Ovary (tissue), 9 donors: ENCODE results near the gene FGFR4. TPM values are rescaled to one million over a fixed set of nuclear protein-coding genes. Genes with fewer than 3 reads are reported as not detected.

ENCODE experiments used
- DNase-seq, 5 donors: peaks; one replicate each; pipeline ENCODE4 v3.0.0-alpha.2; 2019 to 2020
- H3K27ac ChIP-seq, 2 donors: fragments of 200-600 bp; one replicate each; pipeline versions ENCODE4 v1.5.1 to v1.8.0; 2019 to 2022
- H3K27me3 ChIP-seq: fragments of 200-600 bp; one replicate; pipeline ENCODE4 v1.8.0; 2022
- H3K36me3 ChIP-seq: fragments of 200-600 bp; sonication (generic); one replicate; pipeline ENCODE4 v1.5.1; 2019
- H3K4me1 ChIP-seq: one replicate; pipeline ENCODE4 v1.8.1; 2013; ENCODE audit warnings: mild to moderate bottlenecking, moderate library complexity; ENCODE audit not compliant: insufficient read depth
- H3K4me3 ChIP-seq: fragments of 200-600 bp; sonication (generic); one replicate; pipeline ENCODE4 v1.5.1; 2017
- H3K9me3 ChIP-seq, 2 donors: fragments of 200-600 bp in 1 of 2; sonication (generic) in 1 of 2; one replicate each; pipeline versions ENCODE4 v1.5.1 to v1.8.1; 2013 to 2019; ENCODE audit warnings: mild to moderate bottlenecking in 1 of 2, moderate library complexity in 1 of 2
- EP300 ChIP-seq: sonication (generic); formaldehyde crosslinking; IDR thresholded peaks from one replicate; pipeline ENCODE4 v1.6.1; 2017; ENCODE audit warnings: antibody characterized with exemption
- POLR2A ChIP-seq: fragments of 450-650 bp; IDR thresholded peaks from one replicate; pipeline ENCODE4 v1.6.1; 2017; ENCODE audit warnings: antibody characterized with exemption, mild to moderate bottlenecking, moderate library complexity
- WGBS, 3 donors: extraction: QIAGEN DNeasy Blood & Tissue Kit in 1 of 3; methylation state at CpG; one replicate each; pipeline versions ENCODE4 v1.1.5 to v1.1.7; 2013 to 2017; 5-methylcytosine and 5-hydroxymethylcytosine counted together
- intact Hi-C, 4 donors: fragments of 100-400 bp; cut with DNase I; formaldehyde crosslinking; loops; one replicate each; pipeline versions ENCODE4 v1.11.0 to v1.15.1; 2022 to 2023
- polyA plus RNA-seq, 2 donors: library from polyadenylated mRNA; stranded (reverse); fragments of 200-250 nt in 1 of 2; fragments of 350-450 nt in 1 of 2; fragmentation: Illumina TruSeq in 1 of 2; extraction: RNeasy Lipid Tissue Mini Kit (QIAGEN cat#74804) in 1 of 2; gene quantifications; one replicate each; pipeline ENCODE4 v1.2.3, GENCODE V29; 2013 to 2014
- total RNA-seq, 7 donors: library from RNA; depleted of rRNA in 2 of 7; stranded (reverse); fragments of >200 nt in 2 of 7; fragmentation: NEBNext Ultra II Directional in 3 of 7; extraction: Animal tissue kit (Norgen Biotek cat#: 25700) in 3 of 7; gene quantifications; one replicate each; pipeline versions ENCODE4 v1.1.0 to v1.2.4, GENCODE V29; 2016 to 2023
- TF ChIP-seq, protein P1 (sequence below), 3 donors: fragments of 450-650 bp in 2 of 3; fragments of 200-600 bp in 1 of 3; IDR thresholded peaks; one replicate each; pipeline versions ENCODE4 v1.5.1 to v1.8.0; 2016 to 2022; ENCODE audit warnings: antibody characterized with exemption in 3 of 3, mild to moderate bottlenecking in 1 of 3
- donor health status: DM: no; HTN: no; CAD: no; lungs with moderate emphysema.
- donor health status: DM: no; HTN: no; CAD: no.
- donor health status: Bipolar disorder and iron deficiency.
- donor health status: DM: yes; HTN: yes; CAD: no.
- donor health status: DM: no; HTN: no; CAD: no.
- donor health status: DM: yes; HTN: yes; CAD: no.

The FGFR4 gene
- total and polyA plus RNA-seq, 9 donors = 2.7 to 90.3 (median 25.6) TPM

DNA sequence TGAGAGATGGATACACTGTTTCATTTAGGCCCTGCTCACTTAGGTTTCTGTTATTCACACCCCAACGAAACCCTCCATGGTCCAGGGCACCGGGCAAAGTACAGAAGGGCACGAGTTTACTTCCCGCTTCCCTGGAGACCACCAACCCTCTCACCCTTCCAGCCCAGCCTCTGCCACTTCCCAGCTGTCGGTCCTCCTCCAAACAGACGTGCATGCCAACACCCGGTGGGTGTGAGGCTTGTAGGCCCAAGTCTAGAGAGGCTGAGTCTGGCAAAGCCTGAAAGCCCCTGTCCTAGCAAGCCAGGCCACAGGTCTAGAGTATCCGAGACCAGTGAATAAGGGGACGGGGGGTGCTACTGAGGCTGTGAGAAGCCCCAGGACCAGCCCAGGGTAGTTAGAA lies 7.1 kb upstream of the FGFR4 start:
- Histone ChIP-seq H3K27me3 (no peaks in the 10 kb centered on the region), H3K9me3 (no peaks in the 10 kb centered on the region), H3K4me3 (no peak overlapping the region), H3K36me3 (no peaks in the 10 kb centered on the region), H3K27ac (no peak overlapping the region), H3K4me1 (no peaks in the 10 kb centered on the region)
- TF ChIP-seq POLR2A = no peak
- no peak for TF ChIP-seq EP300
- intact Hi-C loops = no loop called here
- DNase-seq = no peak
- WGBS, 3 donors = 75 to 77% (median 77%) methylated on average over 9 of the region's 9 CpGs

DNA sequence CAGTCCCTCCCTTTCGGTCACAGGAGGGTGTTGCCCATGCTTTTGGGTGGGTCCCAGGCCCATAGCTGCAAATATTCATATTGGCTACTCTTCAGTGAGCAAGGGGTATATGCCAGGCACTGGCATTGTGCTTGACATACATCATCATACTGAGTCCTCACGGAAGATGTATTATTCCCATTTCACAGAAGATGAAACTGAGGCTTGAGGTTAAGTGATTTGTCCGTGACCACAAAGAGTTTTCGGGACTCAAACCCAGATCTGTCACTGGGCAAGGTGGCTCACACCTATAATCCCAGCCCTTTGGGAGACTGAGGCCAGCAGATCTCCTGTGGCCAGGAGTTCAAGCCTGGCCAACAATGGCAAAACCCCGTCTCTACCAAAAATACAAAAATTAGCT lies 6.5 kb upstream of the FGFR4 start:
- Histone ChIP-seq H3K9me3 (no peaks in the 10 kb centered on the region), H3K27me3 (no peaks in the 10 kb centered on the region), H3K4me3 (no peak overlapping the region), H3K4me1 (no peaks in the 10 kb centered on the region), H3K27ac (no peak overlapping the region), H3K36me3 (no peaks in the 10 kb centered on the region)
- no peak for DNase-seq
- intact Hi-C loops = no loop called here
- WGBS, 3 donors = 87 to 89% (median 88%) methylated on average over 5 of the region's 5 CpGs
- no peak for TF ChIP-seq EP300

DNA sequence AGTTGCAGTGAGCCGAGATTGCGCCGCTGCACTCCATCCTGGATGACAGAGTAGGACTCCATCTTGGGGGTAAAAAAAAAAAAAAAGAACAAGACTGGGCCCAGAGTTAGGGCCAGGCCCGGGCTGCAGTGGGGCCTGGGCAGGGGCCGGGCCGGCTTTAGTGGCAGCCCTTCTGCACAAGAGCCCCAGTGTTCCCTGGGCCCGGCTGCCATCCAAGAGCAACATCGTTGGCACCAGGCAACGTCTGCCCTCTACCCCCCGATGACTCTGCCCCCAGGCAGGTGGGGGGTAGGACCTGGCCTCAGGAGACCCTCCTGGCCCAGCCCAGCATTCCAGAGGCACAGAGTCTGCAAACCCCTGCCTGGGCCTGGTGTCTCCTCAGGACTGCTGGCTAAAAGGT lies 4.9 kb upstream of the FGFR4 start:
- TF ChIP-seq, protein P1, sequence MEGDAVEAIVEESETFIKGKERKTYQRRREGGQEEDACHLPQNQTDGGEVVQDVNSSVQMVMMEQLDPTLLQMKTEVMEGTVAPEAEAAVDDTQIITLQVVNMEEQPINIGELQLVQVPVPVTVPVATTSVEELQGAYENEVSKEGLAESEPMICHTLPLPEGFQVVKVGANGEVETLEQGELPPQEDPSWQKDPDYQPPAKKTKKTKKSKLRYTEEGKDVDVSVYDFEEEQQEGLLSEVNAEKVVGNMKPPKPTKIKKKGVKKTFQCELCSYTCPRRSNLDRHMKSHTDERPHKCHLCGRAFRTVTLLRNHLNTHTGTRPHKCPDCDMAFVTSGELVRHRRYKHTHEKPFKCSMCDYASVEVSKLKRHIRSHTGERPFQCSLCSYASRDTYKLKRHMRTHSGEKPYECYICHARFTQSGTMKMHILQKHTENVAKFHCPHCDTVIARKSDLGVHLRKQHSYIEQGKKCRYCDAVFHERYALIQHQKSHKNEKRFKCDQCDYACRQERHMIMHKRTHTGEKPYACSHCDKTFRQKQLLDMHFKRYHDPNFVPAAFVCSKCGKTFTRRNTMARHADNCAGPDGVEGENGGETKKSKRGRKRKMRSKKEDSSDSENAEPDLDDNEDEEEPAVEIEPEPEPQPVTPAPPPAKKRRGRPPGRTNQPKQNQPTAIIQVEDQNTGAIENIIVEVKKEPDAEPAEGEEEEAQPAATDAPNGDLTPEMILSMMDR (IDR thresholded peaks at IDR 0.05) = no peak
- TF ChIP-seq POLR2A (no peak), EP300 (no peak)
- no peaks in the 10 kb centered on the region for H3K27me3 ChIP-seq
- no peaks in the 10 kb centered on the region for H3K9me3 ChIP-seq
- H3K4me1 ChIP-seq = peaks cover 1% of the 10 kb centered on the region
- no peak for DNase-seq
- 82 to 86% (median 84%) methylated on average over 10 of the region's 10 CpGs for WGBS, 3 donors
- no peak overlapping the region for H3K4me3 ChIP-seq
- H3K27ac ChIP-seq = no peak overlapping the region
- no peaks in the 10 kb centered on the region for H3K36me3 ChIP-seq
- intact Hi-C loops = no loop called here

DNA sequence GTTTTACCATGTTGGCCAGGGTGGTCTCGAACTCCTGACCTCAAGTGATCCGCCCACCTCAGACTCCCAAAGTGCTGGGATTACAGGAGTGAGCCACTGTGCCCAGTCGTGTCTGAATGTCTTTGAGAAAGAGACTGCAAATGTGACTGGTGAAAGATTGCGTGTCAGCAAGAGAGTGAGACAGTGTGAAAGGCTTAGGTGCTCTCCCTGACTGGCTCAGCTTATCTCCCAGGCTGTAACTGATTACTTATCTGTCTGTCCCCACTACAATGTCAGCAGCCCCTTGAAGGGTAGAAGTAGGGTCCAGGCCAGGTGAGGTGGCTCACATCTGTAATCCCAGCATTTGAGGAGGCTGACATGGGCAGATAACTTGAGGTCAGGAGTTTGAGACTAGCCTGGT lies 3.4 kb upstream of the FGFR4 start:
- intact Hi-C loops = no loop called here
- Histone ChIP-seq H3K27ac (no peak overlapping the region), H3K36me3 (no peaks in the 10 kb centered on the region), H3K27me3 (no peaks in the 10 kb centered on the region), H3K4me3 (no peak overlapping the region), H3K9me3 (no peaks in the 10 kb centered on the region), H3K4me1 (peaks cover 9% of the 10 kb centered on the region)
- TF ChIP-seq EP300 (no peak), POLR2A (no peak)
- TF ChIP-seq, protein P1 (IDR thresholded peaks at IDR 0.05) = no peak
- WGBS, 3 donors = 57 to 65% (median 58%) methylated on average over 4 of the region's 4 CpGs
- no peak for DNase-seq

DNA sequence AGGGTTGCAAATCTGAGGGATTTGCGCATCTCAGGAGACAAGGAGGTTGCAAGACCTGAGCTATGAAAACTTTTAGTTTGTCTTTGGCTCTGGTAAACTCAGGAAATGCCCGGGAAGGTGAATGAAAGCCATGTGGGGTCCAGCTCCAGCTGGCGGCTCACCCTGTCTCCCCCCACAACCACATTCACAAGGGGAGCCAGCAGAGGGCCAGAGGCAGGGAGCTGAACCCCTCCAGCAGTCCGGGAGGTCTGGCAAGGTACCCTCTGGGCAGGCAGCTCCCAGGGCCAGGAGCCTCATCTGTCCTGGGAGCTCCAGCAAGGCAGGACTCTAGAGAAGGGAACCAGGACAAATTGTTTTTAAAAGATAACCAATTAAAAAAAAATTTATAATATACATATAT lies 2.5 kb upstream of the FGFR4 start:
- intact Hi-C loops = no loop called here
- Histone ChIP-seq H3K4me1 (peaks cover 12% of the 10 kb centered on the region), H3K36me3 (no peaks in the 10 kb centered on the region), H3K27me3 (no peaks in the 10 kb centered on the region), H3K4me3 (no peak overlapping the region), H3K9me3 (no peaks in the 10 kb centered on the region), H3K27ac (no peak overlapping the region)
- WGBS, 3 donors = 27 to 30% (median 27%) methylated on average over 4 of the region's 4 CpGs
- TF ChIP-seq, protein P1 (IDR thresholded peaks at IDR 0.05) = no peak
- TF ChIP-seq POLR2A = no peak
- no peak for TF ChIP-seq EP300
- DNase-seq = no peak
